GM18511 (cell line): Measurements from ENCODE around the gene SPEF2.
A peak's percentile ranks its signal among the peaks of the same experiment; 100 is the strongest.
"Not testable (repeated sequence)": the region's sequence is repeated elsewhere in the genome, so short reads cannot be mapped to it uniquely, and the experiment has no call there.

ENCODE experiments used
- ATAC-seq: cut with Tn5 transposase; IDR thresholded peaks from one replicate; pipeline ENCODE4 v1.9.1; 2021; ENCODE audit warnings: mild to moderate bottlenecking, moderate library complexity; ENCODE audit not compliant: unreplicated experiment

SPEF2 gene

DNA sequence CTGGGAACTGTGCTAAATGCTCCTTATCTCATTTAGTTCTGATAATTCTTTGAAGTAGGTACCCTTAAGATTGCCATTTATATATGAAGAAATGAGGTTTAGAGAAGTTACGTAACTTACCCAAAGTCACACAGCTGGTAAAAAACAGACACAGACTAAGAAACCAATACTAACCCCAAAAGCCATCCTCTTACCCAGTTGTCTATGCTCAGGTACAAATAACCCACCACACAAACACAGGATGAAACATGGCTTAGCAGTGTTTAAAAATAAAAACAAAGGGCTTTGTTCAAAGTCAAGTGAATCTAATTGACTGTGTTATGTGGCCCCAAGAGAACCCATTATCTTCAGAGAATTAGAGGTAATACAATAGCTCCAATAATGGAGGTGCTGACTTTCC is 202.0 kb downstream of the SPEF2 start:
- no peak for ATAC-seq

- no peak for ATAC-seq
These were observed 203.1 kb downstream of the SPEF2 start for GRCh38 chr5:35820735-35821134.

GRCh38 chr5:35821513-35821912 is 203.8 kb downstream of the SPEF2 start:
- ATAC-seq: no peak

GRCh38 chr5:35822511-35822910 is 204.8 kb downstream of the SPEF2 start:
- no peak for ATAC-seq

GRCh38 chr5:35823347-35824098 is 205.9 kb downstream of the SPEF2 start:
- no peak for ATAC-seq

DNA sequence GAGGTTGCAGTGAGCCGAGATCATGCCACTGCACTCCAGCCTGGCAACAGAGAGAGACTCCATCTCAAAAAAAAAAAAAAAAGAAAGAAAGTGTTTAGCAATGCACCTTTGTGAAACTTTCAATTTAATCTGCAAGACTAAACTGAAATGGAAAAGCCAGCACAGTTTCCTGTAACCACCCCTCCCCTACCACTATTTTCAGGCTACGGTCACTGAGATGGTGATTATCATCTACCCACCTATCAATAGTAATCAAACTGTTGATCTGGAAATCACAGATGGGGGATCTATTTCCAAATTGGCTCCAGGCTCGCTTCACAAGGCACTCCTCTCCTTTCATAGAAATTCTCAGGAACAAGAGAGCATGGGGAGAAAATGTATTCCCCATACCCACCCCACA is 208.4 kb downstream of the SPEF2 start:
- ATAC-seq: no peak

GRCh38 chr5:35826554-35826953 is 208.9 kb downstream of the SPEF2 start:
- no peak for ATAC-seq

DNA sequence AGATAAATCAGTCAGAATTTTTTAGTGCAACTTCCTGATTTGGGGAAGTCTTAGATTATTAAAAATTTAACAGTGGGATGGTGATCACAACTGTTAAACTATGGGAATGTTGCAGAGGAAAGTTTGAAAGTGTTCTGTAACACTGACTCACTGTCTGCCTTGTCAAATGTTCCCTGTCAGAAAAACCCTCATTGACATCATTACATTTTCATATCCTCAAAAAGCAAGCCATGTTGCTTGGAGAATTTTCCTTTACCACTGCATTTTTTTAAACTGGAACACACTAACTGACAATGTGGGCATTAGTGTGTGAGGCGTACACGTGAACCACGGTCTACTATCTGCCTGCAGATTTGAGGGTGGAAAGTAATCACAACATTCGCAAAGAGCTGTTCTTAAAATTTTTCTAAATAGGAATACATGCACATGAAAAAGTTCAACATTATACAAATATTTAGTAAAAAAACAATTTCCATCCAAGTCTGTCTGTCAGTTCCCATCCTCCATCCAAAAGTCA is 210.5 kb downstream of the SPEF2 start:
- ATAC-seq: no peak

DNA sequence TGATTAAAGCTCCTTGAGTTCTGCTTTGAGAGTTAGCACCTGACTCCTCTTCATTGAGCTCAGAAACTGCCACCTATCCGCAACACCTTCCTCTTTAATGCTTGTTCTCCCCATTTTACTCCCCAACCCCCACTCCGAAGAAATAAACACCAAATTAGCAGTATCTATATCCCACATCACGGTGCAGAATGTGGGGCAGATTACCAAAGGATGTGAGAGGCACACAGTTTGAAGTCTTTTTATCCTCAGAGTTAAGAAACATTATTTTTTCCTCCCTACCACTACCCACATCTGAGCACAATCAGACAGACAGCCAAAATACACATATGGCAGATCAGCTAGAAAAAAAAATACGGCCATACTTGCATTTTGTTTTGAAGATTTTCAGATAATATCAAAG is 212.9 kb downstream of the SPEF2 start:
- ATAC-seq: no peak

DNA sequence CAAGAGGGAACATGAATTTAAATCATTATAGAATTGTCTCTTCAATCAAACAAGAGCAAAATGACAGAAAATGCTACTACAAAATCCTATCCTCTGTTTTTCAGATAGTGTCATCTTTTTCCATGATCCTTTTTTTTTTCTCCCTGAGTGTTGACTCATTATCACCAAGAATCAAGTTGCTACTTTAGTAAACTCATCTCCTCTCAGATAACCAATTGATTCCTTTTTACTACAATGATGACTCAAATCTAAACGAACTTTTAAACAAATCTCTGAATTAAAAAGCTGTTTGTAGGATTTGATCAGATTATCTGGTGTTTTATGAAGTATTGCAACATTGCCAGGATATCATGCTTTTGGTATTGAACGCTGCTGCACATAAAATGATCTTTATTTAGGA is 215.1 kb downstream of the SPEF2 start:
- no peak for ATAC-seq

DNA sequence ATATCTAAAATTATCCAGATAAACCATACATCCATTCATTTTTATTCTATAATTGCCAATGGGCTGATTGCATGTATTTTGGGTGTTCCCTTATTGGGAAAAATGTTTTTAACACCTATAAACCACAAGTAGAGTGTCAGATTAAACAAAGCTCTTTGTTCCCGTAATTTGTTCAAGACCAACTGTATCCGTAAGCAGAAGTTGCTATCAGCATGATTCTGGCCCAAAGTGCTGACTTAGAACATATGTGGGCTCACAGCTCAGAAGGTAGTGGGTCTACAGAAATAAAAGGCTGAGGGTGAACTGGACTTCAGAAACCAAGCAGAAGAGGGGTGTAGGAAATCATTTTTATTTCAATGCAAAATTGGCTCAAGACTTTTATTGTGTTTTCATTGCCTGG is 215.6 kb downstream of the SPEF2 start:
- no peak for ATAC-seq

DNA sequence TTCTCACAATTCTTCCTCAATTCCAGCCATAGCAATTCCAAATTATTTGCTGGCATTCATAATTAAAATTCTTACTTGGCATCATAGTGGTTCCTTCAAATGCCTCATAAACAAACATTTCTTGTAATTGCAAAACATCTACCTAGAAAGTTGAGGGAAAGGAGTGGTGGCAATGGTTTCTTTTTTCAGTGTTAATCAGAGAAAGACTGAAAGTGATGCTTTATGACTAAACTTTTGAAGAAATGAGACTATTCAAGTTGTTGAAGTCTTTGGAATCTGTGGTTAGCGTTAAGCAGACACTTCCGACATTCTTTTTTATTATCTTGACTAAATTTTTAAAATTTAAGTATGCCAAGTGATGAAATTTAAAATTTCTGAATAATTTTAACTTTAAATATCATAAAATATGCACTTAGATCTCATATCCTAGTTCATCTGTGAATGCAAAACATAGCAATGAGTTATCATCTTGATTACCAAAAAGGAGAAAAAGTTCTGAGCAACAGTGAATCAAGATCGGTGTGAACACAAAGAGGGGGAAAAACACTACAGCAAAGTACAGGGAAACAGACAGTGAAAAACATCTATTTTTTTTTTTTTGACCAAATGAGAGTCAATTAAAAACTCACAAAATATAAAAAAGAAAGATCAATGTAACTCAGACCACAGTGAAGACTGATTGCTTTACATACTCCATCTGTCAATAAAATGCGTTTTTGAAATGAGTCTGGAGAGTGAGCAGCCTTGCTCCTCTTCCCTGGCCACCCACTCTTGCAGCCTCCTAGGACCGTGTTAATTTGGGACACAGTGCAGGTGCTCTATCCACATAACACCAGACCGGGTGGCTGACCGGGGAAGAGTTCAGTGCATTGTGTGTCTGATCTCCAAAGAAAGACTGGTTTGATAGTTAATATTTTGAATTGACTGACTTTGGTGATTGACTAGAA is 218.4 kb downstream of the SPEF2 start:
- ATAC-seq: no peak

- ATAC-seq: no peak
These were observed 220.8 kb downstream of the SPEF2 start for GRCh38 chr5:35838370-35839042.

DNA sequence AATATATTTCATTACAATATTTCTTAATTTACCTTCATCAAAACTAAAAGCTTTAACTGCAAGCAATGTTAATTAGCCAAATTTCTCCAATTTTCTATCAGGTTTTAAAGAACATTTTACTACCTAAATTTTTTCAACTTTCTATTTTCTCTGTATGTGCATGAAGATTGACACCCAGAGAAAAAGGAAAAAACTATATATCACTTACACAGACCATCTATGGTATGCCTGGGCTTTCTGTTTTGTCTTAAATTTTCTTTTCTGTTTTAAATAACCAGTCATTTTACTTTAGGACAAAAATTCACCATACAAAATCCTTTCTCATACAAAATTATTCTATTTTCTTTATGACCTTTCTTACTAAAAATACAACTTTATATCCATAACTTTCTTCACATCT is 225.2 kb downstream of the SPEF2 start:
- no peak for ATAC-seq

DNA sequence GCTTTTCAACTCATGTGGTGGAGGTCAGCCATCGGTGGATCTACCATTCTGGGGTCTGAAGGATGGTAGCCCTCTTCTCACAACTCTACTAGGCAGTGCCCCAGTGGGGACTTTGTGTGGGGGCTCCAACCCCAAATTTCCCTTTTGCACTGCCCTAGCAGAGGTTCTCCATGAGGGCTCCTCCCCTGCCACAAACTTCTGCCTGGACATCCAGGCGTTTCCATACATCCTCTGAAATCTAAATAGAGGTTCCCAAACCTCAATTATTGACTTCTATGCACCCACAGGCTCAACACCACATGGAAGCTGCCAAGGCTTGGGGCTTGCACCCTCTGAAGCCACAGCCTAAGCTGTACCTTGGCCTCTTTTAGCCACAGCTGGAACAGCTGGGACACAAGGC is 227.8 kb downstream of the SPEF2 start:
- not testable (repeated sequence) for ATAC-seq

DNA sequence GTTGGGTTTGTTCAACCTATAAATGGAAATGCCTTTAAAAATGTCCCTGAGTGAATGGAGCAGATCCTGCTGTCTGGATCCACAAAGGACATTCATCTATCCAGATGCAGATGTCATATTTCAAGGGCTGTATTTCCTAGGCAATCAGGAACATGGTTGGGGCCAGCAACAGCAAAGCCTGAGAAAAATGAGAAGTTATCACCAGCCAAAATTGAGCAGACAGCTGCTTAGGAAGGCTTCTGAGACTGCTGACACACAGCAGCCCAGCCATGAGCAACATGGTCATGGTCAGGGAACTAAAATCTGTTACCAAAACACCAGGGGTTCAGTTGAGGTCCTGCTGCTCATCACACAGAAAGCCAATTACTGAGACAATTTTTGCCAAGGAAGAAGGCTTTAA is 229.8 kb downstream of the SPEF2 start:
- no peak for ATAC-seq

- ATAC-seq: no peak
These were observed 230.3 kb downstream of the SPEF2 start for GRCh38 chr5:35847961-35848360.

GRCh38 chr5:35849860-35850259 is 232.2 kb downstream of the SPEF2 start:
- no peak for ATAC-seq

DNA sequence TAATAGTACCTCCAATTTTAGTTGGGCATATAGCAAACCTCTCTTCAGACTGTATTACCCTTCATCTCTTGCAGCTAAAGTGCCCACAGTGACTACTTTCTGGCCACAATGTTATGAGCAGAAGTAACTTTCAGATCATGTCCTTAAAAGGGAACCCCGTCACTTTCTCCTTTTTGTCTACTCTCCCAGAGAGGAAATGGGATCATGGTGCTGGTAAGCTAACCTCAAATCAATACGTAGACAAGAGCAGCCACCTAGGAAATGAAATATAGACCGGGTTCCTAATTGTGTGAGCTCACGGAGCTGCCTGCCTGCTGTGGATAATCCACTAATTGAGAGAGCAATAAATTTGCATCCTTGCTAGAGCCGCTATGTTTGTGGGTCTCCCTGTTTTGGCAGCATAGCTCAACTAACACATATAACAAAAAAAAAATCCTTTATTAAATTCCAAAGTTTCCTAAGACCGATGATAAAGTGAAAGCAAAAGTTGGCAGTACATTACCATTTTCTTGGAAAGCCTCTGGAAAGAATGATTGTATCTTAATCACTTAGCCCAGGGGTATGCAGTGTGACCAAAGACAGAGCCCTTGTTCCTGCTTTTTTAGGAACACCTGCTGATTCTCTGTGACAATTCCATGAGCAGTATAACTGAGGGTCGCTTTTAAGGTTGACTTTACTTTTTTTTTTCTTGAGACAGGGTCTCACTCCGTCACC is 233.5 kb downstream of the SPEF2 start:
- no peak for ATAC-seq

DNA sequence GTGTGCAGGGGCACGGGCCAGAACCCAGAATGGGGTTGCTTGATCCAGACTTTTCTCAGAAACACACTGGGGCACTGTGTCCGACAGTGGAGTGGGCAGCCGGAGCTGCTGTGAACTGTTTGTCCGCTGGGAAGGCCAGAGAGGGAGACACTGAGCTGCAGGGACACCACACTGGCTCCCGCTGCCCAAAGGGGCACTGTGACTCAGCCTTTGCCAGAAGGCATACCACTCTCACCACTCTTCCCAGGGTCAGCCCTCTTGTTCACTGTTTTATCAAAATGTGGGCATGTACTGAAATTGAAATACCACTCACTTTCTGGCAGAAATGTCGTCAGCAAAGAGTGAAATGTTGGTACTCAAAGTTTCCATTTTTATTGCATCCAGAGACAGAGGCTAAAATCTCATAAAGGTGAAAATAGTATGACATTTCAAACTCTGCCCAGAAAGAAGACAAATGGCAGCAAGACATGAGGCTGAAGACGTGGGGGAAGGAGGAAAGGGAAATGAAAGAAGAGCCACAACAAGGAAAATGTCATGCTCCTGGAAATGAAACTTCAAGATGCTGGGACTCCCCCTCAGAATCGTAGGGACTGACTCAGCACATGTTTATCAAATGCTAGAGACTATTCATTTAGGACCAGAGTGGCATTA is 234.5 kb downstream of the SPEF2 start:
- peak; percentile 56 for ATAC-seq
